ENCODE measurements around the gene PCBP3. TPM values are rescaled to one million over a fixed set of nuclear protein-coding genes. Genes with fewer than 3 reads are reported as not detected.

PCBP3 gene
- polyA plus RNA-seq, 1 experiment, result 1.6 TPM

DNA sequence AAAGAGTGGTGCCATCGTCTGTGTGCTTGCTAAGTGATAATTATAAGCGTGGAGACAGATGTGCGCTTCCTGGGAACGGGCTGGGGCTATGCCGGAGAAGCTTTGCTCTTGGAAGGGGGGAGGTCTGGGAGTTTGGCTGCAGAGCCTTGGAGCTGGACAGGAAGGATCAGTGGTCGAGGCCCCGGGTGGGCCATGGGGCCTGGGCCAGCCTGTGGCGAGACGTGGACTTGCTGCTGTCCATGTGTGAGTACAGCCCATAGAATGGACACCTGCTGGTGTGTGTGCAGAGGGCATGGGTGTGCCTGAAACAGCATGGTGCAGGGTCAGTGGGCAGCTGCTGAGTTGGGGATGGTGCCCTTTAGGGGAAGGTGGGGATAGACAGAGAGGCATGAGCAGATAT lies 121.3 kb downstream of the PCBP3 start:
- H3K27me3 ChIP-seq (ENCODE audit: control insufficient read depth, insufficient read depth, low read length), result peaks cover under 1% of the 10 kb centered on the region
- H3K27ac ChIP-seq (ENCODE audit: low read depth, low read length), result no peak overlapping the region
- no peak for DNase-seq (ENCODE audit: low read depth, low spot score)
- POLR2A ChIA-PET, result no interaction called here
- CTCF ChIA-PET, result no interaction called here
- no peak for TF ChIP-seq CTCF (IDR thresholded peaks at IDR 0.05; ENCODE audit: low read depth, low read length)
- no peak overlapping the region for H3K4me3 ChIP-seq (ENCODE audit: low read depth, low read length)
- H3K9me3 ChIP-seq (ENCODE audit: control insufficient read depth, insufficient read depth, low read length), result no peaks in the 10 kb centered on the region; the same call in 1 of the 2 replicates

DNA sequence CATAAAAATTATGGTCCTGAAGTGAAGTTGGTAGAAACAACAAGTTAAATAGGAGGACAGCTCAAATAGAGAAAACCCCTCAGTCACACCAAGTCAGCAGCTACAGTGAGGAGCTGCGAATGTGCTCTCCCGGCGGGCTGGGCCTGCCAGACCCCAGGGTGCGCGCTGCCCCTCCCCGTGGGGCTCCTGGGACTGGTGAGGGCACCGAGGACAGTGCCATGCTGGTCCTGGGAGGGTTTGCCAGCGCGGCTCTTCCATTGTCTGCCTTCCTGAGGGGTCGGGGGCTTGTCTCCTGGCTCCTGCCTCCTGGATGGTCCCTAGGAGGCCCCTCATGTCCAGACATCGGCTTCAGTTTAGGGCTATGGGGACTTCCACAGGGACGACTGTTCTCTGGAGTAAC lies 121.8 kb downstream of the PCBP3 start:
- Histone ChIP-seq H3K9me3 (ENCODE audit: control insufficient read depth, insufficient read depth, low read length) (no peaks in the 10 kb centered on the region; the same call in 1 of the 2 replicates), H3K4me3 (ENCODE audit: low read depth, low read length) (no peak overlapping the region), H3K27me3 (ENCODE audit: control insufficient read depth, insufficient read depth, low read length) (no peaks in the 10 kb centered on the region), H3K27ac (ENCODE audit: low read depth, low read length) (no peak overlapping the region)
- CTCF ChIA-PET, result no interaction called here
- DNase-seq (ENCODE audit: low read depth, low spot score), result no peak
- no peak for TF ChIP-seq CTCF (IDR thresholded peaks at IDR 0.05; ENCODE audit: low read depth, low read length)
- POLR2A ChIA-PET, result no interaction called here

GRCh38 chr21:45766055-45766454 lies 122.5 kb downstream of the PCBP3 start:
- CTCF ChIA-PET, result interaction anchor here (0.8 kb wide), 1 partner anchor 155 kb away, joined by 3 read pairs; no protein-coding TSS in a partner anchor
- H3K4me3 ChIP-seq (ENCODE audit: low read depth, low read length), result no peak overlapping the region
- H3K9me3 ChIP-seq (ENCODE audit: control insufficient read depth, insufficient read depth, low read length), result no peaks in the 10 kb centered on the region; the same call in 1 of the 2 replicates
- H3K27me3 ChIP-seq (ENCODE audit: control insufficient read depth, insufficient read depth, low read length), result no peaks in the 10 kb centered on the region
- TF ChIP-seq CTCF (IDR thresholded peaks at IDR 0.05; ENCODE audit: low read depth, low read length), result no peak
- no peak for DNase-seq (ENCODE audit: low read depth, low spot score)
- POLR2A ChIA-PET, result no interaction called here
- no peak overlapping the region for H3K27ac ChIP-seq (ENCODE audit: low read depth, low read length)

GRCh38 chr21:45766501-45766900 lies 123.0 kb downstream of the PCBP3 start:
- CTCF ChIA-PET, result interaction anchor here (0.8 kb wide), 1 partner anchor 155 kb away, joined by 3 read pairs; no protein-coding TSS in a partner anchor
- Histone ChIP-seq H3K27me3 (ENCODE audit: control insufficient read depth, insufficient read depth, low read length) (no peaks in the 10 kb centered on the region), H3K27ac (ENCODE audit: low read depth, low read length) (no peak overlapping the region), H3K4me3 (ENCODE audit: low read depth, low read length) (no peak overlapping the region), H3K9me3 (ENCODE audit: control insufficient read depth, insufficient read depth, low read length) (no peaks in the 10 kb centered on the region; the same call in 1 of the 2 replicates)
- POLR2A ChIA-PET, result no interaction called here
- no peak for TF ChIP-seq CTCF (IDR thresholded peaks at IDR 0.05; ENCODE audit: low read depth, low read length)
- no peak for DNase-seq (ENCODE audit: low read depth, low spot score)

DNA sequence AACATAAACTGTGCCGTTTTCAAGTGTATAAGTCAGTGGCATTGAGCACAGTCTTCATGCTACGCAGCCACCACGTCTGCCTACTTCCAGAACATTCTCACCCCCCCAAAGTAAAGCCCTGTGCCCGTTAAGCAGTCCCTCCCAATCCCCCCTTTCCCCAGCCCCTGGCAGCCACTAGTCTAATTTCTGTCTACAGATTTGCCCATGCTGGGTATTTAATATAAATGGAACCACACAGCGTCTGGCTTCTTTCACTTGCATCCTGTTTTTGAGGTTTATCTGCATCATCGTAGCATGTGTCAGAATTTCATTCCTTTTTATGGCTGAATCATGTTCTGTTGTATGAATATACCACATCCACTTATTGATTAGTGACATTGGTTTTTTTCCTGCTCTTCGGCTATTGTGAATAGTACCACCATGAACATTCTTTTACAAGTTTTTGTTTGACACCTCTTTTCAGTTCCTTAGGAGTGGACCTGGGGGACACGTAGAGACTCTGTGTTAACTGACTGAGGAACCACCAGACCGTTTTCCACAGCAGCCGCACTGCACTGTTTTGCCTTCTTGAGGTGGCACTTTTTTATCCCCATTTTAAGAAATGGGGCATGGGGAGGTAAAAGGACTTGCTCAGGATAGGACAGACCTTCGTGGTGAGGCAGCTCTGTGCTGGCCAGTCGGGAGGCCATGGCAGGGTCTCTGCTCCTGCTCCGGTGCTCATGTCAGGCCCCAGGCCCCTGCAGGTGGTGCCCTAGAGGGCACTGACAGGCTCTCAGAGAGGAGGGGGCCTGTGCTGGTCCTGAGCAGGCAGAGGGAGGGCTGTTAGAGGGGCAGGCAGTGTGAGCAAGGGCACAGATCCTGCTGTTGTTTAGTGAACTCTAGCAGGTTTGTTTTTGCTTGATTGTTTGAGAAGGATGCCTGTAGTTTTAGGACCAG lies 123.8 kb downstream of the PCBP3 start:
- H3K27me3 ChIP-seq (ENCODE audit: control insufficient read depth, insufficient read depth, low read length), result no peaks in the 10 kb centered on the region
- ChIA-PET POLR2A (no interaction called here), CTCF (interaction anchor here (0.8 kb wide), 1 partner anchor 154 kb away, joined by 3 read pairs; no protein-coding TSS in a partner anchor)
- no peak overlapping the region for H3K27ac ChIP-seq (ENCODE audit: low read depth, low read length)
- DNase-seq (ENCODE audit: low read depth, low spot score), result no peak
- no peaks in the 10 kb centered on the region; the same call in 1 of the 2 replicates for H3K9me3 ChIP-seq (ENCODE audit: control insufficient read depth, insufficient read depth, low read length)
- no peak overlapping the region for H3K4me3 ChIP-seq (ENCODE audit: low read depth, low read length)
- no peak for TF ChIP-seq CTCF (IDR thresholded peaks at IDR 0.05; ENCODE audit: low read depth, low read length)
